H1 (cell line): ENCODE results near the gene CHST9.

ENCODE experiments used
- CEBPB ChIP-seq: IDR thresholded peaks from 2 replicates; pipeline ENCODE4 v1.6.1; 2012; ENCODE audit warnings: low read depth, low read length
- CTCF ChIP-seq, 3 experiments: IDR thresholded peaks; 1 replicate in 2 of 3; 2 replicates in 1 of 3; pipeline versions ENCODE4 v1.5.1 to v1.6.1; 2011; ENCODE audit warnings: low read length in 3 of 3, mild to moderate bottlenecking in 3 of 3, inconsistent platforms in 2 of 3, low read depth in 1 of 3, moderate library complexity in 1 of 3; ENCODE audit not compliant: insufficient read depth in 1 of 3; ENCODE audit errors: control extremely low read depth in 1 of 3
- SIRT6 ChIP-seq: IDR thresholded peaks from one replicate; pipeline ENCODE4 v1.7.1; 2012; ENCODE audit warnings: low read length, inconsistent platforms

GRCh38 chr18:27017901-27018500 lies 167.1 kb downstream of the CHST9 start:
- no peak for TF ChIP-seq CEBPB
- TF ChIP-seq CTCF (IDR thresholded peaks at IDR 0.05; ENCODE audit: control extremely low read depth in 1 of 3, insufficient read depth in 1 of 3, low read depth in 1 of 3, low read length in 3 of 3): peak in 2 of 3 experiments; percentile 66 to 67; a peak in 3 of 4 replicates
- TF ChIP-seq SIRT6: no peak
